EH (cell line): ENCODE results near the gene TTPAL.

ENCODE experiments used
- DNase-seq: peaks from one replicate; pipeline ENCODE4 v3.0.0-alpha.2; 2015; ENCODE audit warnings: low read depth

The TTPAL gene

DNA sequence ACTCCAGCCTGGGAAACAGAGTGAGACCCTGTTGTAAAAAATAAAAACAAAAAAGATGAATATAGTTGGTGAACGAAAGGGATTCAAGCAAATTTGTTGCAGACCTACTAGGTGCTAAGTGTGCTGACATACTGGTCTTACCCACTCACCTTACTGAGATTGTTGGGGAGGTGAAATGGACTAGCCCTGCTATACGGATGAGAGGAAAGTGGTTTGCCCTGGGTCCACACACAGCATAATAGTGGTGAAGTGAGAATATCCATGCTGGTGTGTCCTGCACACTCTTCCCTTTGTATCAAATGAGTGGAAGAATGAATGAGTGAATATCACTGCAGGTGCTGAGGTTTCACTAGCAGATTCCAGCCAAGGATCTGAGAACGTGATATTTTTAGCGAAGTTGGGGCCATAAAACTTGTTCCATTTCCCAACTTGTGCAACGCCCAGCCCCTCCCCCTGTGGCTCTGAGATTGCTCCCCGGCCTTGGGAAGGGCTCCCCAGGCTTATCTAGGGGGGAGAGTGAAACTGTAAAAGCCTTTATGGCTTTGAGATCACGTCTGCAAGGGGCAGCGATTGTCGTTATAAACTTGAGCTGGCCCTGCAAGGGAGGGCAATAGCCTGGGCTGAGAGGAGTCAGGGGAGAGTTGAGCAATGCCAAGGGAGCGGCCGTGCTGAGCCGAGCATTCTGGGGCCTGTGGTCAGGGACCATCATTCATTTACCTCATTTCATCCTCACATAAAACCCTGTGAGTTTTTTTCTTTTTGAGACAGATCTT lies 33.2 kb upstream of the TTPAL start:
- no peak for DNase-seq

DNA sequence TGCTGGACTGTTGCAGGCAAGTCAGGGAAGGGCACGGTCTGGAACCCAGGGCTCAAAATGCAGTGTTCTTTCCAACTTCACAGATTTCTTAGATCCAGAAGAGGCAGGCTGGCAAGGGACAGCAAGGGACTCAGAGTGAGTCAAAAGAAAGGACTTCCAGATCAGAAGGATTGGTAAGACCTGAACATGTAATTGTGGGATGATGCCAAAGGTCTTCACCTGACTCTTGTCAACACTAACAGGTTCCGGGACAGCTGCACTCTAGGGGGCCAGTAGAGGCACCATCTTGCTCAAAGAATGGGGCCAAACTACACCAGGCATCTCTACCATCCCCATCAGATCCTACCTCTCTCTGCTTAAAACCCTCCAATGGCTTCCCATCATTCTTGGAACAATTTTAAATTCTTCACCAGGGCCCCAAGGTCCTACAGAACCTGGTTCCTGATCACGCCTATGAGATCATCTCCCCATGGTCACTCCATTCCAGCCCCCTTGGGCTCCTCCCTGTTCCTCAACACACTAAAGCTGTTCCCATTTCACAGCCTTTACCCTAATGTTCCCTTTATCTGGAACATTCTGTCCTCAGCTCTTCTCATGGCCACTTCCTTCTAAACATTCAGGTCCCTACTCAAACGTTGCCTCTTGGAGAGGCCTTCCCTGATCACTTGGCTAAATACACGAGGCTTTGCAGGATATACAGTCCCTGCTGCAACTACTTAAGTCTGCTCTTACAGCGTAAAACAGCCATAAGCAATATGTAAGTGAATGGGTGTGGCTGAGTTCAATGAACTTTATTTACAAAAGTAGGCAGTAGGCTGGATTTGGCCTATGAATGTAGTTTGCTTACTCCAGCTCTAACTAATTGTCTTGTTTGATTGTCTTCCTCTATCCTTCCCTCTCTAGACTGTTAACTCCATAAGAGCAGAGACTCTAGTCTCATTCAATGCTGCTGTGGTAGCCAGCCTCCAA lies 29.6 kb upstream of the TTPAL start:
- DNase-seq = no peak

DNA sequence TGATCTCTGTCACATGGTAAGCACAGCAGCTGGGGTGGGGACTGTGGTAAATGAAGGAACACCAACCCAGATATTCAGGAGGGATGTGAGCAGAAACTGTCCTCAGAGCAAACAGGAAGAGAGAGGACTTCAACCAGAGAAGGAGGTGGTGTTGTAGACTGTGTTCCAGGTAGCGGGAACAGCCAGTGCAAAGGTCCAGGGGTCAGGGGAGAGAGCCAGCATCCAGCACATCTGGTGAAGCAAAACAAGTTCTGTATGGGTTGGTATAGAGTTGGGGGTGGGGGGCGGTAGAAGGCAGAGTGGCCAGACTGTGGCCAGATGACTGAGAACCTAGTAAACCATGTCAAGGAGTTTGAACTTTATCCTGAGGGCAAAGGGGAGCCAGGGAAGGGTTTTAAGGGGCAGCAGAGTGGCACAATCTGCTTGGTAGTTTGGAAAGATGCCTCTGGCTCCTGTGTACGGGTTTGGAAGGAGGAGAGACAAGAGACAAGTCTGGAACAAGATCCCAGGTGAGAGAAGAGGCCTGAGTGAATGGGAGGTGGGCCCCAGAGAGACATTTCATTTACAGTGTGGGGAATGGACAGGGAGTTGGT lies 27.8 kb upstream of the TTPAL start:
- no peak for DNase-seq

DNA sequence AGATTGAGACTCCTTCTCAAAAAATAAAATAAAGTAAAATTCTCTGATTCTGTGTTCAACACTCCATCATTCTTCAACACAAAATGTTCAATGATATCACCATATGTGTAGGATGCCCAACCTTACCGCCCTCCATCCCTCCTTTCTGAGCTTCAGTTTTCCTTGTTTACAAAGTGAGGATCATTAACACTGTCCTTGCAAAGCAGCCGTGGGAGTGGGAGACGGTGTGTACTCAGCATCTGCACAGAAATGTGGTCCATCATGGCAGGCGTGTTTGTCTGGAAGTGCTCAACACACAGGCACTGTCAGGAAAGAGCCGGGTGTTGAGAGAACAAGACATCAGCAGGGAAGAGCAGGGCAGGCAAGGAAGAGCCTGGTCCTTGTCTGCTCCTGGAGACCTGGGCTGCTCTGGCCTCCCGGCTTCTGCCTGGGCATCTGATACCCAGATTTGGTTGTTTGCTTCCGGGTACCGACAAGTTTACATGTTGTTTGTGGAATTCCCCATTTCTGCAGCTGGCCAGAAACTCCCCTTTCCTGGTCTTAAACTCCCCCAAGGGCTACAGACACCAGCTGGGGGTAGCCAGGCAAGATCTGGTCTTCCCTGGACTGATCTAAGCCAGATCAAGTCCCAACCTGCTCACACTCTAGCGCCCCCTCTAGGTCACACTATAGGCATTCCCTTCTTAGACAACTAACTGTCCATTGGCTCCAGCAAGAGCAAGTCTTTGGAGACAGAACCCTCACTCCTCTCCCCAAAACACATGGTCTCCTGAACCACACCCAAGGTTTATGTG lies 26.7 kb upstream of the TTPAL start:
- peak; percentile 15 for DNase-seq

DNA sequence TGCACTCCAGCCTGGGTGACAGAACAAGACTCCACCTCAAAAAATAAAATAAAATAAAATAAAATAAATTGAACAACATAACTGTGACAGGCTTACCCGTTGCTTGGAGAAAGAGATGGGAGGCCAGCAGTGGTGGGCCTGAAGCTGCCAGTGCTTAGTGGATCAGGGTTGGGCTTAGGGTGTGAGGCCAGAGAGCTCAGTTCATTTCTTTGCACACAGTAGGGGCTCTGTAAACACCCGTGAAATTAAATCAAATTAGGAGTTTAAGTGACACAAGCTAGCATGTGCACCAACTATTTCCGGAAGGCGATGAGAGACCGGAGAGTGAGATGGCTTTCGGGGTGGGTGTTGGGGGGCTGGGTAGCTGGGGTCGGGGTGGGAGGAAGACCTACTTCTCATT lies 25.8 kb upstream of the TTPAL start:
- no peak for DNase-seq

DNA sequence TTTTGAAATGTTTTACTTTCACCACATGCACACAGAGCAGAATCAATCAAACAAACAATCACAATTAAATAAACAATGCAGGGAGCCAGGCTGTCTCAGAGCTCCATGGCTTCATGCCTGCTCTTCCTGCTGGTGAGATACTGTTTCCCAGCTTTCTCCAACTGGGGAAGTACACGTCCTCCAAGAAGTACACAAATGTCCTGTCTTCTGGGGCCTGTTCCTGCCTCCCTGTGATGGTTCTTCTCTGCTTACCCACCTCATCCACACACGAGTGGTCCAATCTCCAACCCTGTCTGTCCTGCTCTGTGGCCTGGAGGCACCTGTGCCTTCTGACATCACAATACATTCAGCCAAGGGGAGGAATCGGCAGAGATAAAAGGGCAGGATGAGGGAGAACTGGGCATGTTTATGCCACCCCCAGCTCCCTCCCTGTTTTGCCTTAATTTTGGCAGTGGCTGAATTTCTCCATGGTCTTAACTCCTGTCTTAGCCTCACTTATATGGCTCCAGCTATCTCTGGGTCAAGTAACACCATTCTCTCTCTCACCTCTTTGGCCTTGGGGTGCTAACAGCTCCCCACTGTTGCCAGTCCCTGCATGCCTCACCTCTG lies 25.3 kb upstream of the TTPAL start:
- no peak for DNase-seq

DNA sequence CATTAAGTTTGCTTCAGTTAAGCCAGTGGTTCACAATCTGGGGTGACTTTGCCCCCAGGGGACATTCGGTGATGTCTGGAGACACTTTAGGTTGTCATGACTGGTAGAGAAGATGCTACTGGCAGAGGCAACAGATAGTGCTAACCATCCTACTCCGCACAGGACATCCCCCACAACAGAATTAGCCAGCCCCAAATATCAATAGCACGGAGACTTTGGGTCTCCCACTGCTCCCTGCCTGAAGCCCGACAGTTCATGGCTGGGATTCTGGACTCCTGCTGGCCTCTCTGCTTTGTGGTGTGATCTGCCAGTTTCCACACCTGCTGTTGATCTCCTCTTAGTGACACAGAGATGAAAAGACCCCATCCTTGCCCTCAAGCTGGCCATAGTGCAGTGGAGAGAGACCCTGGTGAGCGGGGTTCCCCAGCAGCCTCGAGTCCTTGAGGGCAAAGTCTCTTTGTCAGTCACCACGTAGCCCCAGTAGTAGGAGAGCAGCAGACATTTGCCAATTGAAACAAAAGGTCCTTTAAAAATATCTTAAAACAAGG lies 24.7 kb upstream of the TTPAL start:
- DNase-seq = no peak

DNA sequence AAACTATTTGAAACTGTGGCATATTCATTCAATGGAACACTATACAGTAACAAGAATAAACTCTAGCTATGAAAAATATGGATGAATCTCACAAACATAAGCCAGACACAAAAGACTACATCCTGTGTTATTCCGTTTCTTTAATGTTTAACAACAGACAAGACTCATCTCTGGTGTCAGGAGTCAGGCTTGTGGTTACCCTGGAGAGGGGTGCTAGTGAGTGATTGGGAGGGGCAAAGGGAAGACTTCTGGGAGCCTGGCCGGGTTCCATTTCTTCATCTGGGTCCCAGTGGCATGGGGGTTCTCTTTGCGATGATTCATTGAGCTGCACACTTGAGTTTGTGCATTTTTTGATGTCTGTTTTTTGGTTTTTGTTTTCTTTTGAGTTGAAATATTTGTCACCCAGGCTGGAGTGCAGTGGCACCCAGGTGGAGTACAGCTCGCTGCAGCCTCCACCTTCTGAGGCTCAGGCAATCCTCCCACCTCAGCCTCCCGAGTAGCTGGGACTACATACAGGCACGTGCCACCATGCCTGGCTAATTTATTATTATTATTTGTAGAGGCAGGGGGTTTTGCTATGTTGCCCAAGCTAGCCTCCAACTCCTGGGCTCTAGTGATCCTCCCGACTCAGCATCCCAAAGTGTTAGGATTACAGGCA lies 21.2 kb upstream of the TTPAL start:
- DNase-seq = no peak

DNA sequence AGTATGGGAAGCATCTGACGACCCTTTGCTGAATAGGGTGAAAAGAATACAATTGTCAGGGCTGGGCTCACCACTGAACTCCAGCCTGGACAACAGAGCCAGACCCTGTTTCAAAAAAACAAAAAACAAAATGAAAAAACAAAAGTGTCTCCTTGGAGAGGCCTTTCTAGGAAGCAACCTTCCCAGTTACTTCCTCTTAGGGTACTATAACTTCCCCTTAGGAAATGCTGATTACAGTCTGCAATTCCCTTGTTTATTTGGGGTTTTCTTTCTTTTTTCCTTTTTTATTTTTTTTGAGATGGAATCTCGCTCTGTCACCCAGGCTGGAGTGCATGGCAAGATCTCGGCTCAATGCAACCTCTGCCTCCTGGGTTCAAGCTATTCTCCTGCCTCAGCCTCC lies 20.5 kb upstream of the TTPAL start:
- DNase-seq = no peak

DNA sequence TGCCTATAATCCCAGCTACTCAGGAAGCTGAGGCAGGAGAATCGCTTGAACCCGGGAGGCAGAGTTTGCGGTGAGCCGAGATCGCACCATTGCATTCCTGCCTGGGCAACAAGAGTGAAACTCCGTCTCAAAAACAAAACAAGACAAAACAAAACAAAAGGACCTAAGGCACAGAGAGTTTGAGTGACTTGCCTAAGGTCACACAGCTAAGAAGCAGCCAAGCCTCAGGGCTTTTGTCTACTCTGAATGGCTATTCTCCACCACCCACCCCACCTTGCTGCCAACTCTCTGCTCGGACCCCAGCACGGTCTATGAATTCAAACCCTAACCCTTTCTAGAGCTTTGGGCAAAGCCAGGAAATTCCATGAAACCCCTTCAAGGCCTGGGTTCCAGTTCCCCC lies 19.1 kb upstream of the TTPAL start:
- DNase-seq = no peak

DNA sequence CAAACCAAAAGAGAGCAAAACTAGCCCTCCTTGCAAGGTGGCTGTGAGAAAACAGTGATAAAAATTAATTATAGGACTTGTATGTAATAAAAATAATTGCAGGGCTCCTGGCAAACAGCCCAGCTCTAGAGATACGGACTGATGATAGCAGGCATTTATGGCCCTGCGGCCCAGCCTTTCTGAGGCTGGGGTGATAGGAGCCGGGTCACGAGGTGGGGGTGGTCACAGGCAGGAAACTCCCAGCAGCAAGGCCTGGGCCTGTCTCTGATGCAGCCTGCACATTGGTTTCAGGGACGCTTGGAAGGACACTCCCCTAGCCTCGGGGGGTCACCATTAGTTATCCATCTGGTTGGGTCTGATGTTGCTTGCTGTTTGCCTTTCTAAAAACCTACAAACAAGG lies 18.7 kb upstream of the TTPAL start:
- DNase-seq = no peak

DNA sequence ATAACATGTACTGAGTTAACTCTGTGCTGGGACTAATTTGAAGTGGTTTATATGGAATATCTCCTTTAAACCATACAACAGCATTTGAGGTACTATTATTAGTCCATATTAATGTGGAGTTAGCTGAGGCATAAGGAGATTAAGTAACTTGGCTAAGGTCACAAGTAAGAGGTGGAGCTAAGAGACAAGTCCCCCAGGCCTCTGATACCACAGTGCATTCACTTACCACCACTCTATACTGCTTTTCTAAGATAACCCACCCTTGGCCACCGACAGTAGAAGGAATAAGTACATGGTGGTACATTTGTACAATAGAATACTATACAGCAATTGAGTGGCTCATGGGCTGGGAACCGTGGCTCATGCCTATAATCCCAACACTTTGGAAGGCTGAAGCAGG lies 16.4 kb upstream of the TTPAL start:
- no peak for DNase-seq

DNA sequence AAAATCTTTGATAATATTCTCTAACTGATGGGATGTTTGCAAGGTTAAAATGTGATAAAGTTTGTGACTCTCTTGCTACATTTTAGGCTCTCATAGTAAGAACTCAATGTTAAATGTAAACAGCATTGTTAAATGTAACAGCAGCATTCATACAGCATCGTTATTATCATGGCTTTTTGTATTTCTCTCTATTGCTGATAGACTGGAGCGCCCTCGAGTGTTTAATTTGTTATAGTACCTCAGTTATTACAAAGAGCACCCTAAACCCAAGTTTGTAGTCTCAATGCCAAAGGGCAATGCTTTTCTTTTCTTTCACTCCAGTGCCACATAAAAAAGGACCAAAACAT lies 14.9 kb upstream of the TTPAL start:
- peak; percentile 44 for DNase-seq

DNA sequence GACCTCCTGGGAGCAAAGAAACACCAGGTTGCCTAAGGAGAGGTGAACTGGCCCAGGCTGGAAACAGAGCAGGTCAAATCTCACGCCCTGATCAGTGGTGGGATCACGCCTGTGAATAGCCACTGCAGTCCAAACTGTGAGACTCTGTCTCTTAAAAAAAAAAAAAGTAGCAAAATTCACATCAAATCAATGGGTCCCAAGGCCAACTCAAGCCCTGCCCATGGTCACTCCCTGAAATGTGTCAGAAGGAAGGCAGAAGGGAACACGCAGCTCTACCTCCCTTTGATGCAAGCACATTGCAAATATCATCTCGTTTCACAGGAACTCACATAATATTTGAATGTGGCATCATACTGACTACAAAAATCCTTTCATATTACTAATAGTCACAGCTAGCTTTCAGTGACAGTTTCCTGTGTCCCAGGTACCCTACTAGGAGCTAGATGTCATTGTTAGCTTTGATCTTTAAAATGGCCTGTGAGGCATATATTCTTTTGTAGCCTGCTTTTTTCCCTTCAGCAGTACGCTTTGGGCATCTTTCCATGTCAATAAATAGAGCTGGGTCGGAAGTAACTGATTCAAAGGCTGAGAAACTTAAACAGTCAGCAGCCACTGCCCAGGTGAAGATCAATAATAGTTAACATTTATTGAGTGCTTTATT lies 14.4 kb upstream of the TTPAL start:
- DNase-seq = no peak

DNA sequence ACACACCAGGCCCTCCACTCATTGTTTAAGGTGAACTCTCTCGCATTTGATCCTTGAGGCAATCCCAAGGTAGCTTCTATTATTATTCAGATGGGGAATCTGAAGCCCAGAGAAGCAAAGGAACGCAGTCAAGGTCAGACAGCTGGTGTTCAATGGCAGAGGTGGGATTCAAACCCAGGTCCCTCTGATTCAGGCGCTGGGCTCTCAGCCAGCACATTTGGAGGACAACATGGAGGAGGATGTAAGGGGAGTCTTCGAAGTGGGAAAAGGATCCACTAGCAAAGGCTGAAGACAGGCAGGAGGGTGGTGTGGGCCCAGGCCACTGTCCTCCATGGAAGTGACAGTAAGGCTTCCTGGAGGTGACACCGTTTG lies 13.9 kb upstream of the TTPAL start:
- no peak for DNase-seq

DNA sequence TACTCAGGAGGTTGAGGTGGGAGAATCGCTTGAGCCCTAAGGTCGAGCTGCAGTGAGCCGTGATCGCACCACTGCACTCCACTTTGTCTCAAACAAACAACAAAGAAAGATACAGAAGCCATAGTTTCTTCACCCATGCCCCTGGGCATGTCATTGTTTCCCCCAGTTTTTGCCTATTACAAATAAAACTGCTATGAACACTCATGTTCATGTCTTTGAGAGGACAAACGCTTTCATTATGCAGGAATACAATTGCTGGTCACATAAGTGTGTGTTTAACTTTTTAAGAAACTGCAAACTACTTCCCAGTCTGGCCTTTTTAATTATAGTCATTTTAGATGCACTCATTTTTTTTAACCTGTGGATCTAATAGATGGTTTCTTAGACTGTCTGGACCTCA lies 12.2 kb upstream of the TTPAL start:
- DNase-seq = no peak

DNA sequence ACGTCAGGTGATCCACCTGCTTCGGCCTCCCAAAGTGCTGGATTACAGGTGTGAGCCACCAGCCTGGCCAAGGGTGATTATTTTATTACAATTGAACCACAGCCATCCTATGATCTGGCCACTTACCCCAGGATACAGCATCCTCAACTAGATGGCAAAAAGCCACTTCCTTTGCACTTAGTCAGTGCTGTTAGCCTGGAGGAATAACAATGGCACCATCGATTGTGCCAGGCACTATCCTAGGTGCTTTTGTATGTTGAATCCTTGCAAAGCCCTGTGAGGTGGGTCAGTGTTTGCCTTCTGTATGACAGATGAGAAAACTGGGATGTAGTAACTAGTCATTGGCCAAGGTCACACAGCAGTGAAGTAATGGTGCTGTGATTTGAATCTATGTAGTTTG lies 11.2 kb upstream of the TTPAL start:
- no peak for DNase-seq

DNA sequence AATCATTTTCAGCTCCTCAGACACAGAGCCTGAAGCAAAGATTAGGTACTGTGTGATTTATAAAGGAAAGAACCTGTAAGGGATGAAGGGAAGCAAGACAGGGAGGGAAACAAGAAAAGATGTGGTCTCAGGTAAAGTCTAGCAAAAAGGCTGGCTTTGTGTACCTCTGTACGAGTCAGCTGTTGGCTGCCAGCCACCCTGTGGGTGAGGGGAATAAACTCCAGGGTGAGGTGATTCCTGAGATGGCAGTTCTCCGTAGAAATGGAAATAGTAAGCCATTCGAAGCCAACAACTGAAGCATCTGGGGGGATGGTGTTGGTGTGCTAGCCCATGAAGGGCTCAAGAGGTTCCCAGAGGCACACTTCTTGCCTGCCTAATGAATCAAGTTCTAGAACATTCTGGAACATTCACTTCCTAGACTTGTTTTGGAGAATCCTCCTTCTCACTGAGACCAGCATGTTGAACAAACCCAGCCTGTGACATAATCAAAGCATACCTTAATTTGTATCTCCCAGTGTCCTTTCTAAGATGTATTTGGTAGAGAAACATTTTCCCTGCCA lies 10.6 kb upstream of the TTPAL start:
- DNase-seq = no peak

DNA sequence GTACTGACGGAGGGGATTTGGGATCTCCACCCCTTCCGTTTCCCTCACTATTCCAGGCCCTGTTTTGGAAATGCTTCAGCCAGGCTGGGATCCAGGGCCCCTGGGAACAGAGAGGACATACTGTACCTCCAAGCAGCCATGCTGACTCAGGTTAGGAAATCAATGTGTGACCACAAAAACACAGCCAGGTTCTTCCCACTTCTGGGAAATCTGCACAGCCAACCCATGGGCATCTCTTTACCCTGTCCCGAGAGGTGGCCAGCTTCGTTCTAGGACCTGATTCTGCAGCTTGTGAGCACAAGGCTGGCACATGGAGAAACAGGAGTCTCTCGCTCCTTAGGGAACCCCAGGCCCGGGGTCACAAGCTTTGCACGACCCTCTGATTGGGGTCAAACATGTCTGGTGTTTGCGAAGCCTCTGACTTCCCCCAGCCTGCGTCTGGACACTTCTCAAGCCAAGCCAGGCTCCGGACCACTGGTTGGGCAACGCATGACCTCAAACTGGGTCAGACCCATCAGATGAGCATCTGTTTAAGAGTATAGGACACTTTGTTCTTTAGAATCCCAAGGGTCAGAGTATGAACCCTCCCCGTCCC lies 8.3 kb upstream of the TTPAL start:
- peak; percentile 18 for DNase-seq
